Amniotic stem cell (primary cell): ENCODE data around the gene KIRREL2.

ENCODE experiments used
- DNase-seq: peaks from one replicate; lab custom pipeline; 2025; lab: John Stamatoyannopoulos, UW

Gene KIRREL2

DNA sequence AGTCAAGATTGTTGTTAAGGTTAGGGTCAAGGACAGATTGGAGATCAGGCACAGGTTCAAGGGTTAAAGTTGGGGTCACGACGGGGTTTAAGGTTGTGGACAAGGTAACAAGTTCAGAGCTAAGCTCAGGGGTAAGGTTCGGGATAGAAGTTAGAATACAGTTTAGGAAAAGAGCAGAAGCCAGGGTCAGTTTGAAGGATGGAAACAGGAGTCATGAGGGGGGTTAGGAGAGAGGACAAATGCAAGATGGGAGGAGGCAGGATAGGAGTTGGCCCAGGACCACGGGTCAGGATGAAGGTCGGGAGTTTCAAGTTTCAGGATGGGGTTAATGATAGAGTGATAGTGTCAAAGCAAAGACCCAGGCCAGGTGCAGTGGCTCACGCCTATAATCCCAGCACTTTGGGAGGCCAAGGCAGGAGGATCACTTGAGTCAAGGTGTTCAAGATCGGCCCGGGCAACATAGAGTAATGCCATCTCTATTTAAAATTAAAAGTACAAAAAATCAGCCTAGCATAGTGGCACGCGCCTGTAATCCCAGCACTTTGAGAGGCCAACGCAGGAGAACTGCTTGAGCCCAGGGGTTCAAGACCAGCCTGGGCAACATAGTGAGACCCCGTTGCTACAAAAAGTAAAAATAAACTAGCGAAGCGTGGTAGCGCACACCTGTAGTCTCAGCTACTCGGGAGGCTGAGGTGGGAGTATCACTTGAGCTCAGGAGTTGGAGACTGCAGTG is 12.1 kb upstream of the KIRREL2 start:
- DNase-seq, result no peak

DNA sequence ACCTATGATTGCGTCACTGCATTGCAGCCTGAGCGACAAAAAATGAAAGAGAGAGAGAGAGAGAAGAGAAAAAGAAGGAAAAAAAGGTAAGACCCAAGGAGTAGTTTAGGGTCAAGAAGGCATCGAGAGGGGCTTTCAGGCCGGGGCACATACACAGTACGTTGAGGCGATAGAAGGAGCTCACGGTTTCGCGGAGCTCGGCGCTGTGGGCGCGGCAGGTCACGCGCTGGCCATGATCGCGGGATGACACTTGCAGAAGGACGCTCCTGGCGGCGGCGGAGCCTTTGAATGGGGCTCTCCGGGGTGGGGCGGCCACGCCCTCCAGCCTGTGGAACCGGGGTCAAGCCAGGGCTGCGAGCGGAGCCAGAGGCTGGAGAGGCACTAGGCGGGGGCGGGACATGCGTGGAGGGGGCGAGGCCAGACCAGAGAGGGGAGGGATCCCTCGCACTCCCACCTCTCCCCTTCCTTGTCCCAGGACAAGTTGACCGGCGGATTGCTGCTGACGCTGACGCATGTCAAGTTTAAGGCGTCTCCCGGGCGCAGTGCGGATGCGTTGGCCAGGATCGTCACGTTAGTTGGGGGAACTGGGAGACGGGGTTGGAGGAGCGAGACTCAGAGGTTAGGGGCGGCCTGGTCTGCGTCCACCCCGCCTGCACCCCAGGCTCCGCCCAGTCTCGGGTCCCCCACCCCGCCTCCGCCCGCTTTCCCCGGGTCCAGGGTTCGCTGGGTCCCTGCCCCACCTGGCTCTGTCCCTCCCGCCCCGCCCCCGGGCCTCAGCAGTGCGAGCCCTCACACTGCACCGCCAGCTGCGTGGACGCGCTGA is 11.3 kb upstream of the KIRREL2 start:
- DNase-seq, result no peak

DNA sequence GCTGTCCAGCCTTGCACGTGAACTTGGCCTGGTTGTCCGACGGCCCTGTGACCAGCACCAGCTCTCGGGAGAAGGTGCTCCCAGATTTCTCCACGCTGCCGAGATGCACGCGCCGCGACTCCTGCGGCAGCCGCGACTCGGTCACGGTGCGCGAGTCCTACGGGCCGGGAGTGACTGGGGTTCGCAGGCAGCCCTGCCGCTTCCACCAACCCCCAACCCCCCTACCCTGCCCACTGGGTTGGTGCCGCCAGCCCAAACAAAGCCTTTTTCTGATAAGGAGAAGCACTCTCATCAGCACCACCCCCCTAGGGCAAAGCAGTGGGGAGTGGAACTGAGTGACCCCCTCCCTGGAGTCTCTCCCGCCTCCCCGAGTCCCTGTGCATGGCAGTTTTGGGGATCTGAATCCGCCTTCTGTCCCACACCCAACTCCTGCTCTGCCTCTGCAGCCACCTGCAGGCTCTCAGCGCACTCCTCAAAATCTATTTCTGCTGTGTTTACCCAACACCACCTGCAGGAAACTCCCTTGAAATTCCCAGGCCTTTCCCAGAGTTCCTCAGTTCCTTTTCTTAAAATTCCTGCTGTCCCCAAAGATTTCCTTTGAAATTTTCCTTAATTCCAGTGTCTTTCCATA is 10.6 kb upstream of the KIRREL2 start:
- no peak for DNase-seq

GRCh38 chr19:35847911-35848310 is 8.8 kb upstream of the KIRREL2 start:
- no peak for DNase-seq

GRCh38 chr19:35848486-35848885 is 8.2 kb upstream of the KIRREL2 start:
- no peak for DNase-seq

DNA sequence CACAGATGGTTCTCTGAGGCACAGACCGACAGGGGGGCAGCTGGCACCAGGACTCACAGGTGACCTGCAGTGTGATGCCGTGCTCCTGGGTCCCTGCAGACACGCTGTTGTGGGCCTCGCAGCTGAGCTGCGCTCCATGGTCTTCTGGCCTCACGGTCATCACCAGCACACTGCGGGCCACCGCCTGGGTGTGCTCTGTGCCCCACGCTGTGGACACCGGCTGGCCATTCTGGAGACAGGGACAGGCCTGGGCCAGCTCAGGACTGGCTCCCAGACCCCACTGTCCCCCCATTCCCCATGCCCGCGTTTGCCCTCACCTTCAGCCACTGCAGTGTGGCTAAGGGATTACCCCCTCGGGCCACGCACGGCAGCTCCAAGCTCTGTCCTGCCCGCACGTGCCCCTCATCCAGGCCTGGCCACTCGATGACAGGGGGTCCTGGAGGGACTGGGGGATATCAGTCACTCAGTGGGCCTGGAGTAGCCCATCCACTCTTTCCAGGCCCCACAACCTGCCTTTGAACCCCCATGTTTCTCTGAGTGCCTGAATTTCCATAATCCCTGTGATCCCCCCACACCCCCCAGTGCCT is 7.7 kb upstream of the KIRREL2 start:
- no peak for DNase-seq

DNA sequence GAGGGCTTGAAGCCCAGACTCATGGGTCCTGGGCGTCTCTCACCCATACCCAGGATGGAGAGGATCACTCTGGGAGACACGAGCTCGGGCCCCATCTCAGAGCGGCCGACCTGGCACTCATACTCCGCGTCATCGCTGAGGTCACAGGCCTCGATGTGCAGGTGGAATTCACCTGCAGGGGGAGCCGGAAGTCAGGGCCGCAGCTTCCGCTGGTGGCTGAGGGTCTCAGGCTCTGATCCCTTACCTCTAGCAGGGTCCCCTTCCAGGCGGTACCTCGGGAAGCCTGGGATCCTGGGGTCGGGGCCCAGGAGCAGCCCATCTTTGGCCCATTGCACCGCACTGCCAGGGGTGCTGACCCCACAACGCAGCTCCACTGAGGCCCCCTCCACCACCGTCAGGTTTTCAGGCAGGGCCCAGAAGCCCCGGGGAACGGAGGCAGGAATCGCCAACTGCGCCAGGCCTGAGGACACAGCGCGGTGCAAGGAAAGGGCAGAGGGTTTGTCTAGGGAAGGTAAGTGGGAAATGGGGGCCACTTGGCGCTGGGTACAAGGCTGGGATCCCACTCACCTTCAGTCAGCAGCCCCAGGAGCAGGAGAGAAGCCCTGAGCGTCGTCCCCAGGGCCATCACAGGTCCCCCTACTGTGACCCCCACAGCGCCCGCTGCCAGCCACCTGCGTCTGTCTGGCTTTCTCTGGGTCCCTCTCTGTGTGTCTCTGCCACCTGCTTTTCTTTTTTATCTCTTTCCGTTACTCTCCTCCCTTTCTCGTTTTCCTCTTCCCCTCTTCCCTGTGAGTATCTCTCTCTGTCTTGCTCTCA is 5.3 kb upstream of the KIRREL2 start:
- DNase-seq, result no peak

DNA sequence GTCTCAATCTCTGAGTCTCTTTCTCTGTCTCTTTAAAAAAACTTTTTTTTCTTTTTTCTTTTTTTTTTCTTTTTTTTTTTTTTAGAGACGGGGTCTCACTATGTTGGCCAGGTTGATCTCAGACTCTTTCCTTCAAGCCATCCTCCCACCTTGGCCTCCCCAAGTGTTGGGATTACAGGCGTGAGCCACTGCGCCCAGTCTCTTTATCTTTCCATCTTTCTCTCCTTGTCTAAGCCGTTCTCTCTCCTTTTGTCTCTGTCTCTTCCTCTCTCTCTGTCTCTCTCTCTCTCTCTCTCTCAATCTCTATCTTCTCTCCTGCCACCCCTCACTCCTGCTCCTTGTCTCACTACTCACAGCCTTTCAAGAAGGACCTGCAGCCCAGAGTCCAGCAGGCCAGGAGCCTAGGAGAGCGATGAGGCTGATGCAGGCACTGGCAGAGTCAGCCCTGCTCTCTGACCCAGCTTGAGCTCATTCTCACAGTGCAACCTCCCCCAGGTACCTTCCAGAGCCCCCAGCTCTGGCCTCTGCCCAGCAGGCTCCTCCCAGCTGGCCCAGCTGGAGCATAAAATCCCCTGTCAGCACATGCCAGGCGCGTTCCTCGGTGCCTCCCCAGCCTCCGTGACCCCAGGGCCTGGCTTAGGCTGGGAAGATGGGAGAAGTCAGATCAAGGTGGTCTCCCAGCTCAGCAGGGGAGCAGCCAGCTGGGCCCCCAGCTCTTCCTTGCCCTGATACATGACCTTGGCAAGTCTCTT is 4.5 kb upstream of the KIRREL2 start, which contains the start of gene NPHS1:
Gene NPHS1, minus strand, starts transcription at position 476 of the 752 bp plus-strand sequence. CDS start 667 bp downstream, outside the sequence.
- DNase-seq, result no peak

GRCh38 chr19:35853038-35853756 is 3.5 kb upstream of the KIRREL2 start:
- DNase-seq, result no peak

- no peak for DNase-seq
Observed at GRCh38 chr19:35858311-35858710, 1.6 kb downstream of the KIRREL2 start.

DNA sequence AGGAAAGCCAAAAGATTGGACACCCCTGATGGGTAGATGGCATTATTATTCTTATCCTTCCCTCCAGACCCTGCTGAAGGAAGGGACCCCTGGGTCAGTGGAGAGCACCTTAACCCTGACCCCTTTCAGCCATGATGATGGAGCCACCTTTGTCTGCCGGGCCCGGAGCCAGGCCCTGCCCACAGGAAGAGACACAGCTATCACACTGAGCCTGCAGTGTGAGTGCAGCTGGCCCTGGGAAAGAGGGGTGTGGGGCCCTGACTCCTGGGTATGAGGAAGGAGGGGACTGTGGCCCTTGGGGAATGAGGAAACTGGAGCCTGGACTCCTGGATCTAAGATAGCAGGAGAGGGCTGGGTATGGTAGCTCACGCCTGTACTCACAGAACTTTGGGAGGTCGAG is 2.7 kb downstream of the KIRREL2 start:
- DNase-seq, result no peak

- no peak for DNase-seq
Observed at GRCh38 chr19:35860436-35860817, 3.7 kb downstream of the KIRREL2 start.

- DNase-seq, result no peak
Observed at GRCh38 chr19:35860818-35861639, 4.3 kb downstream of the KIRREL2 start.

GRCh38 chr19:35861640-35862160 is 5.0 kb downstream of the KIRREL2 start:
- DNase-seq, result no peak

- no peak for DNase-seq
Observed at GRCh38 chr19:35862528-35862927, 5.8 kb downstream of the KIRREL2 start.

GRCh38 chr19:35863018-35863417 is 6.3 kb downstream of the KIRREL2 start:
- DNase-seq, result no peak

DNA sequence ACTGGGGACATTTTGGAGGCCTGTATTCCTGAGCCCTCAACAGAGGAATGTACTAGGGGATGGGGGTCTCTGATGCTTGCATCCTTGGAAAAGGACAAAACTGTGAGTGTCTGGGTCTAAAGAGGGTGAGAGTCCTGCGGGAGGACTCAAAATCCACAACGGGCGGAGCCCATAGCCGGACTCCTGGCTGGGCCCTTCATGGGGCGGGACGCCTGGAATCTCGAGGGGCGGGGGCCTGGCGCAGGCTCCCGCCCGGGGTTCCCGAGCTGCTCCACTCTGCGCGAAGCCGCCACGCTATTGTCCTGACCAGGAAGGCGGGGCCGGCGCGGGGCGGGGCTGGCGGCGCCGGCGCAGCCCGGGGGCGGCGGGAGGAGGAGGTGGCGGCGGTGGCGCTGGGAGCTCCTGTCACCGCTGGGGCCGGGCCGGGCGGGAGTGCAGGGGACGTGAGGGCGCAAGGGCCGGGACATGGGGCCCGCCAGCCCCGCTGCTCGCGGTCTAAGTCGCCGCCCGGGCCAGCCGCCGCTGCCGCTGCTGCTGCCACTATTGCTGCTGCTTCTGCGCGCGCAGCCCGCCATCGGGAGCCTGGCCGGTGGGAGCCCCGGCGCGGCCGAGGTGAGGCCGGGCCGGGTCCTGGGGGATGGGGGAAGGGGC is 11.6 kb downstream of the KIRREL2 start, which contains the start of gene APLP1:
Gene APLP1, plus strand, starts transcription at position 403 of the 651 bp plus-strand sequence. Its CDS starts 63 bp downstream, at position 466.
- no peak for DNase-seq

DNA sequence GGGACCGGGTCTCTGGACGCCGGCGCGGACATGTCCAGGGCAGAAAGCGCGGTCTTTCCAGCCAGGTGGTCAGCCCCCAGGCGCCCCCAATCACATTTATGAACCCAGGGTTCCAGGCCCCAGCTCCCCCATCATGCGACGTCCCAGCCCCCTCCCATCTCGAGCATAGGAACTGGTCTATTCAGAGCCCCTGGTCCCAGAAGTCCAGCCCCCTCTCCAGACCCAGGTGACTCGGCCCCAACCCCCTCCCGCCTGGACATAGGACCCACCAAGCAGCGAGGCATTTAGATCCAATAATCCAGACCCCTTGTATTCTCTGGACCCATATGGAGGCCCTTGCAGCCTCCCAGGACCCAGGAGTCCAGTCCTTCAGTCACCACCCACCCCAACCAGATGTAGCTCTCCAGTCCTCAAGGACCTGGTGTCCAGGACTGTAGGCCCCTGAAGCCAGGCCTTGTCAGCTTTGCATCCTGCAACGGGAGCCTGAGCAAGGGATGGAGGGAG is 12.2 kb downstream of the KIRREL2 start:
- DNase-seq, result no peak
